NCI-H2227 treated with DMSO at 0.1 percent for 48 hours (cell line): ENCODE data around the gene MRPL32.
"Not testable (repeated sequence)": the region's sequence is repeated elsewhere in the genome, so short reads cannot be mapped to it uniquely, and the experiment has no call there.

Experiments
- DNase-seq: peaks from one replicate; lab custom pipeline; 2025; lab: John Stamatoyannopoulos, UW

MRPL32 gene

GRCh38 chr7:42931834-42932651 lies at the start of gene MRPL32, which contains the start of gene PSMA2:
TSS of gene MRPL32 (plus strand) at chr7:42932376. CDS start at chr7:42932387, 11 bp downstream.
TSS of gene PSMA2 (minus strand) at chr7:42932174. CDS start at chr7:42932158, 16 bp downstream.
- DNase-seq = peak; percentile 96

- no peak for DNase-seq
Measured at GRCh38 chr7:42883950-42884349, 48.2 kb upstream of the MRPL32 start.

- not testable (repeated sequence) for DNase-seq
Measured at GRCh38 chr7:42885183-42885582, 47.0 kb upstream of the MRPL32 start.

- DNase-seq = no peak
Measured at GRCh38 chr7:42886129-42886528, 46.0 kb upstream of the MRPL32 start.

GRCh38 chr7:42886893-42887505 lies 45.2 kb upstream of the MRPL32 start:
- DNase-seq = no peak

- DNase-seq = no peak
Measured at GRCh38 chr7:42893346-42894240, 38.6 kb upstream of the MRPL32 start.

- DNase-seq = no peak
Measured at GRCh38 chr7:42900842-42901241, 31.3 kb upstream of the MRPL32 start.

- no peak for DNase-seq
Measured at GRCh38 chr7:42902331-42902730, 29.8 kb upstream of the MRPL32 start.

- DNase-seq = no peak
Measured at GRCh38 chr7:42906181-42906580, 26.0 kb upstream of the MRPL32 start.

- DNase-seq = no peak
Measured at GRCh38 chr7:42907316-42907715, 24.9 kb upstream of the MRPL32 start.

- DNase-seq = no peak
Measured at GRCh38 chr7:42910306-42910705, 21.9 kb upstream of the MRPL32 start.

- DNase-seq = peak; percentile 92
Measured at GRCh38 chr7:42911454-42912447, 20.4 kb upstream of the MRPL32 start, which contains the start of gene C7orf25. TSS of gene C7orf25 (minus strand) at chr7:42912070. CDS start at chr7:42910900, 1,170 bp downstream.

- no peak for DNase-seq
Measured at GRCh38 chr7:42913591-42913990, 18.6 kb upstream of the MRPL32 start.

- no peak for DNase-seq
Measured at GRCh38 chr7:42914009-42914408, 18.2 kb upstream of the MRPL32 start.

- DNase-seq = no peak
Measured at GRCh38 chr7:42914421-42915045, 17.6 kb upstream of the MRPL32 start.

- no peak for DNase-seq
Measured at GRCh38 chr7:42915356-42915755, 16.8 kb upstream of the MRPL32 start.

GRCh38 chr7:42922017-42922753 lies 10.0 kb upstream of the MRPL32 start:
- DNase-seq = no peak

- no peak for DNase-seq
Measured at GRCh38 chr7:42924223-42924838, 7.8 kb upstream of the MRPL32 start.

GRCh38 chr7:42925630-42926029 lies 6.5 kb upstream of the MRPL32 start:
- DNase-seq = no peak
